Activated CD4-positive, CD25-positive, alpha-beta regulatory T cell treated with anti-CD3 and anti-CD28 coated beads, Interleukin-2, amount 50 U/mL, for 72 hours (primary cell): ENCODE data around the gene STX10.

Source experiments
- DNase-seq: peaks from one replicate; pipeline ENCODE4 v3.0.0; 2021

The STX10 gene

GRCh38 chr19:13138916-13139198, 11.3 kb downstream of the STX10 start:
- no peak for DNase-seq

- DNase-seq: no peak
Measured at GRCh38 chr19:13138171-13138915, 11.8 kb downstream of the STX10 start.

GRCh38 chr19:13137290-13137794, 12.8 kb downstream of the STX10 start:
- DNase-seq: no peak

GRCh38 chr19:13135068-13136062, 14.8 kb downstream of the STX10 start:
- no peak for DNase-seq

- DNase-seq: no peak
Measured at GRCh38 chr19:13134626-13135025, 15.5 kb downstream of the STX10 start.

- DNase-seq: no peak
Measured at GRCh38 chr19:13133241-13133870, 16.8 kb downstream of the STX10 start.

GRCh38 chr19:13132471-13133180, 17.5 kb downstream of the STX10 start:
- peak; percentile 49 for DNase-seq

- DNase-seq: no peak
Measured at GRCh38 chr19:13130886-13131490, 19.2 kb downstream of the STX10 start.

GRCh38 chr19:13129384-13129783, 20.8 kb downstream of the STX10 start:
- no peak for DNase-seq

GRCh38 chr19:13128583-13128982, 21.6 kb downstream of the STX10 start:
- no peak for DNase-seq

- DNase-seq: no peak
Measured at GRCh38 chr19:13127811-13128575, 22.2 kb downstream of the STX10 start.

GRCh38 chr19:13127051-13127450, 23.1 kb downstream of the STX10 start:
- DNase-seq: no peak

- no peak for DNase-seq
Measured at GRCh38 chr19:13122980-13123957, 26.9 kb downstream of the STX10 start.

- no peak for DNase-seq
Measured at GRCh38 chr19:13122275-13122878, 27.8 kb downstream of the STX10 start.

GRCh38 chr19:13121551-13122274, 28.5 kb downstream of the STX10 start:
- no peak for DNase-seq

GRCh38 chr19:13120817-13121216, 29.4 kb downstream of the STX10 start:
- no peak for DNase-seq

- no peak for DNase-seq
Measured at GRCh38 chr19:13120031-13120430, 30.1 kb downstream of the STX10 start.

- DNase-seq: no peak
Measured at GRCh38 chr19:13119627-13120026, 30.5 kb downstream of the STX10 start.
